ENCODE measurements around the gene TBX15.

The TBX15 gene

GRCh38 chr1:119002028-119002686 is 14.0 kb upstream of the TBX15 start:
- H3K27me3 ChIP-seq (ENCODE audit: control insufficient read depth in 3 of 3, insufficient read depth in 3 of 3, low read depth in 1 of 3, low read length in 3 of 3), result peaks cover 53 to 100% (median 96%) of the 10 kb centered on the region in 3 experiments
- no peak overlapping the region for H3K4me3 ChIP-seq (ENCODE audit: low read length in 2 of 2)
- no peak overlapping the region for H2BK15ac ChIP-seq (ENCODE audit: low read length)
- DNase-seq (ENCODE audit: low spot score), result no peak
- H3K18ac ChIP-seq (ENCODE audit: low read length), result no peak overlapping the region
- H4K8ac ChIP-seq (ENCODE audit: low read depth, low read length), result no peak overlapping the region
- no peak overlapping the region for H2BK5ac ChIP-seq (ENCODE audit: low read length)
- H3K36me3 ChIP-seq (replicated peaks in 1 of 2; ENCODE audit: control insufficient read depth in 2 of 2, insufficient read depth in 2 of 2, low read length in 2 of 2), result no peaks in the 10 kb centered on the region
- no peak overlapping the region for H3K14ac ChIP-seq (ENCODE audit: low read length)
- H3K4me1 ChIP-seq (ENCODE audit: control insufficient read depth in 2 of 2, insufficient read depth in 1 of 2, low read depth in 1 of 2, low read length in 2 of 2), result peaks cover 0 to 4% of the 10 kb centered on the region in 2 donors
- H4K91ac ChIP-seq (ENCODE audit: low read depth, low read length, poor library complexity), result no peak overlapping the region
- no peak overlapping the region for H2BK120ac ChIP-seq (ENCODE audit: low read depth, low read length)
- no peak overlapping the region for H2AFZ ChIP-seq (ENCODE audit: low read length)
- no peaks in the 10 kb centered on the region for H3K79me1 ChIP-seq (ENCODE audit: low read depth, low read length)
- no peak overlapping the region for H3K27ac ChIP-seq (replicated peaks; ENCODE audit: low read length)
- WGBS, 2 donors (ENCODE audit: extremely low coverage in 2 of 2, insufficient read length in 2 of 2, insufficient replicate concordance in 1 of 2), result no CpG with 5 or more reads among the region's 16 CpGs
- H3K23ac ChIP-seq (ENCODE audit: low read depth, low read length, poor library complexity), result no peak overlapping the region
- no peak overlapping the region for H3K4ac ChIP-seq (ENCODE audit: low read length)
- H3K9me3 ChIP-seq (replicated peaks in 1 of 2; ENCODE audit: control insufficient read depth in 2 of 2, insufficient read depth in 1 of 2, low read depth in 1 of 2, low read length in 2 of 2), result peaks cover 0 to 3% of the 10 kb centered on the region in 2 donors
- no peak overlapping the region for H3K4me2 ChIP-seq (ENCODE audit: insufficient read depth, low read length, poor library complexity, severe bottlenecking)
- no peak overlapping the region for H2AK5ac ChIP-seq (ENCODE audit: low read depth, low read length)
- H2BK12ac ChIP-seq (ENCODE audit: low read length), result no peak overlapping the region
- H3K9ac ChIP-seq (ENCODE audit: low read depth, low read length, poor library complexity), result no peak overlapping the region

DNA sequence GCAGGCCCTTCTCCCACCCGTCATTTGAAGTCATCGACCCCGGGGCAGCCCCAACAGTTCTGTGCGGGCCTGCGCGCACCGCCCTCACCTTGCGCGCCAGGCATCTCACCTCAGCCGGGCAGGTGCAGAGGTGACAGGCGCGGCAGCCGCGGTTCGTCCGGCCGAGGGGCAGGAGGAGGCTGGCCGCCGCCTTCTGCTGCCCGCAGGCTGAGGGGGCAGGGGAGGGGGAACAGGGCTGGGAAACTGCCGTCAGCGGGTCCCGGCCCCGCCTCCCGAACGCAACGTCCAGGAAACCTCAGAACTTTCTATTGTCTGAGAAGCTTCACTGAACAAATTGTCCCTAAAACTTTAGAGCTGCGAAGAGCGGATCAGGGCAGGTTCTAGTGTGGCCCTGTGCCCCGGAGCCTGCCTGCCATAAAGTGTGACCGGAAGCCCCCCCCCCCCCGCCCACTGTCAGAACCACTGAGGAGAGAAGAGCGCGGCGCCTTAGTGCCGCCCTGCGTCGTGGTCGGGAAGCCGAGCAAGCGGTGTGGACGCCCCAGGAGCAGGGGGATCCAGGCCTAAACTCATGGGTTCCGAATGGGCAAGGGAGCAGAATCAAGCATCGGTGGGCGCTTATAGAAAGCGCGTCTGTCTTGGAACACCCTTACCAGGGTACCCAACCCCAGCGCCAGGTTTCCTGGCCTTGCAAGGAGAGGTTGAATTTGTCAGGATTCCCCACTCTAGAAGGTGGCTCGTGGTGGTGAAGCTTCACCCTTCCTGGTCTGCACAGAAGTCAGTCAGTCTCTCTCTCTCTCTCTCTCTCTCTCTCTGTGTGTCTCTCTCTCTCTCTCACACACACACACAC is 13.3 kb upstream of the TBX15 start:
- H2BK120ac ChIP-seq (ENCODE audit: low read depth, low read length), result no peak overlapping the region
- no peak for DNase-seq (ENCODE audit: low spot score)
- peak overlapping the region in 1 of 2 donors; percentile 9 for H3K4me3 ChIP-seq (ENCODE audit: low read length in 2 of 2)

GRCh38 chr1:119000371-119001180 is 12.4 kb upstream of the TBX15 start:
- no peak overlapping the region for H3K23ac ChIP-seq (ENCODE audit: low read depth, low read length, poor library complexity)
- no peak overlapping the region for H4K91ac ChIP-seq (ENCODE audit: low read depth, low read length, poor library complexity)
- no peak overlapping the region for H2BK5ac ChIP-seq (ENCODE audit: low read length)
- DNase-seq (ENCODE audit: low spot score), result no peak
- no peak overlapping the region for H3K9ac ChIP-seq (ENCODE audit: low read depth, low read length, poor library complexity)
- H3K27me3 ChIP-seq (ENCODE audit: control insufficient read depth in 3 of 3, insufficient read depth in 3 of 3, low read depth in 1 of 3, low read length in 3 of 3), result peaks cover 37 to 100% (median 95%) of the 10 kb centered on the region in 3 experiments
- no peak overlapping the region for H2AK5ac ChIP-seq (ENCODE audit: low read depth, low read length)
- H2BK15ac ChIP-seq (ENCODE audit: low read length), result no peak overlapping the region
- WGBS, 2 donors (ENCODE audit: extremely low coverage in 2 of 2, insufficient read length in 2 of 2, insufficient replicate concordance in 1 of 2), result no CpG with 5 or more reads among the region's 44 CpGs
- no peaks in the 10 kb centered on the region for H3K36me3 ChIP-seq (replicated peaks in 1 of 2; ENCODE audit: control insufficient read depth in 2 of 2, insufficient read depth in 2 of 2, low read length in 2 of 2)
- H3K4ac ChIP-seq (ENCODE audit: low read length), result no peak overlapping the region
- no peak overlapping the region for H2BK12ac ChIP-seq (ENCODE audit: low read length)
- H3K14ac ChIP-seq (ENCODE audit: low read length), result no peak overlapping the region
- H3K79me1 ChIP-seq (ENCODE audit: low read depth, low read length), result no peaks in the 10 kb centered on the region
- H3K9me3 ChIP-seq (replicated peaks in 1 of 2; ENCODE audit: control insufficient read depth in 2 of 2, insufficient read depth in 1 of 2, low read depth in 1 of 2, low read length in 2 of 2), result peaks cover 0 to under 1% of the 10 kb centered on the region in 2 donors
- no peak overlapping the region for H3K27ac ChIP-seq (replicated peaks; ENCODE audit: low read length)
- no peak overlapping the region for H3K18ac ChIP-seq (ENCODE audit: low read length)
- H2AFZ ChIP-seq (ENCODE audit: low read length), result peak overlapping the region; percentile 76
- H3K4me1 ChIP-seq (ENCODE audit: control insufficient read depth in 2 of 2, insufficient read depth in 1 of 2, low read depth in 1 of 2, low read length in 2 of 2), result peaks cover 0 to 2% of the 10 kb centered on the region in 2 donors
- H3K4me3 ChIP-seq (ENCODE audit: low read length in 2 of 2), result peak overlapping the region; percentile 2 to 7
- H2BK120ac ChIP-seq (ENCODE audit: low read depth, low read length), result no peak overlapping the region
- no peak overlapping the region for H4K8ac ChIP-seq (ENCODE audit: low read depth, low read length)
- H3K4me2 ChIP-seq (ENCODE audit: insufficient read depth, low read length, poor library complexity, severe bottlenecking), result peak overlapping the region; percentile 52

More for the DNA sequence above, 13.3 kb upstream of the TBX15 start:
- Histone ChIP-seq H2BK15ac (ENCODE audit: low read length) (no peak overlapping the region), H2BK5ac (ENCODE audit: low read length) (no peak overlapping the region), H3K4ac (ENCODE audit: low read length) (no peak overlapping the region), H2AK5ac (ENCODE audit: low read depth, low read length) (no peak overlapping the region), H4K91ac (ENCODE audit: low read depth, low read length, poor library complexity) (no peak overlapping the region), H2BK12ac (ENCODE audit: low read length) (no peak overlapping the region), H3K4me2 (ENCODE audit: insufficient read depth, low read length, poor library complexity, severe bottlenecking) (peak overlapping the region; percentile 36), H3K23ac (ENCODE audit: low read depth, low read length, poor library complexity) (no peak overlapping the region), H3K9ac (ENCODE audit: low read depth, low read length, poor library complexity) (peak overlapping the region; percentile 31), H3K27me3 (ENCODE audit: control insufficient read depth in 3 of 3, insufficient read depth in 3 of 3, low read depth in 1 of 3, low read length in 3 of 3) (peaks cover 45 to 100% (median 96%) of the 10 kb centered on the region in 3 experiments), H3K79me1 (ENCODE audit: low read depth, low read length) (no peaks in the 10 kb centered on the region), H3K14ac (ENCODE audit: low read length) (no peak overlapping the region), H4K8ac (ENCODE audit: low read depth, low read length) (no peak overlapping the region), H3K4me1 (ENCODE audit: control insufficient read depth in 2 of 2, insufficient read depth in 1 of 2, low read depth in 1 of 2, low read length in 2 of 2) (peaks cover 0 to 2% of the 10 kb centered on the region in 2 donors), H3K27ac (replicated peaks; ENCODE audit: low read length) (no peak overlapping the region), H3K9me3 (replicated peaks in 1 of 2; ENCODE audit: control insufficient read depth in 2 of 2, insufficient read depth in 1 of 2, low read depth in 1 of 2, low read length in 2 of 2) (peaks cover 0 to 3% of the 10 kb centered on the region in 2 donors), H3K18ac (ENCODE audit: low read length) (peak overlapping the region; percentile 62), H2AFZ (ENCODE audit: low read length) (peak overlapping the region; percentile 76), H3K36me3 (replicated peaks in 1 of 2; ENCODE audit: control insufficient read depth in 2 of 2, insufficient read depth in 2 of 2, low read length in 2 of 2) (no peaks in the 10 kb centered on the region)
- WGBS, 2 donors (ENCODE audit: extremely low coverage in 2 of 2, insufficient read length in 2 of 2, insufficient replicate concordance in 1 of 2), result no CpG with 5 or more reads among the region's 49 CpGs

Measured in neuronal stem cell (in vitro differentiated cells).